Body of pancreas (tissue), 4 donors: ENCODE results near the gene MEAF6. TPM values are rescaled to one million over a fixed set of nuclear protein-coding genes. Genes with fewer than 3 reads are reported as not detected.
A peak's percentile ranks its signal among the peaks of the same experiment; 100 is the strongest.

Source experiments
- ATAC-seq: fragments of 150-250 bp; one replicate; pipeline ENCODE4 v1.9.1; 2016
- DNase-seq, 4 donors: peaks; one replicate each; pipeline ENCODE4 v3.0.0-alpha.2; 2019
- H3K27ac ChIP-seq, 4 donors: fragments of 200-600 bp; sonication (generic); 1 replicate in 3 of 4; 2 replicates in 1 of 4; pipeline versions ENCODE4 v1.5.1 to v1.6.1; 2016 to 2019; ENCODE audit warnings: mild to moderate bottlenecking in 1 of 4, mixed read lengths in 1 of 4, moderate library complexity in 1 of 4
- H3K27me3 ChIP-seq, 2 donors: fragments of 200-600 bp; sonication (generic); one replicate each; pipeline ENCODE4 v1.6.0; 2016; ENCODE audit warnings: mild to moderate bottlenecking in 1 of 2
- H3K36me3 ChIP-seq, 2 donors: fragments of 200-600 bp; sonication (generic); replicated peaks in 1 of 2; 2 replicates each; pipeline ENCODE4 v1.5.1; 2016; ENCODE audit warnings: low read depth in 2 of 2; ENCODE audit not compliant: insufficient read depth in 1 of 2
- H3K4me1 ChIP-seq: fragments of 200-600 bp; sonication (generic); one replicate; pipeline ENCODE4 v1.6.0; 2016
- H3K4me3 ChIP-seq, 2 donors: fragments of 200-600 bp; sonication (generic); 1 replicate in 1 of 2; 2 replicates in 1 of 2; pipeline ENCODE4 v1.5.1; 2016 to 2019
- H3K9me3 ChIP-seq, 3 donors: fragments of 200-600 bp; sonication (generic); 1 replicate in 2 of 3; 2 replicates in 1 of 3; pipeline ENCODE4 v1.5.1; 2016
- CTCF ChIP-seq, 7 experiments: fragments of 450-650 bp in 4 of 7; fragments of 200-600 bp in 3 of 7; sonication (generic) in 3 of 7; IDR thresholded peaks; one replicate each; pipeline ENCODE4 v1.5.1; 2016 to 2019; ENCODE audit warnings: antibody characterized with exemption in 7 of 7
- POLR2A ChIP-seq, 3 donors: fragments of 450-650 bp; IDR thresholded peaks; one replicate each; pipeline ENCODE4 v1.6.1; 2016; ENCODE audit warnings: antibody characterized with exemption in 3 of 3, mild to moderate bottlenecking in 2 of 3
- WGBS, 2 donors: methylation state at CpG; one replicate each; pipeline ENCODE4 v1.1.5; 2017; 5-methylcytosine and 5-hydroxymethylcytosine counted together
- intact Hi-C: fragments of 100-400 bp; cut with DNase I; formaldehyde crosslinking; loops from one replicate; pipeline ENCODE4 v1.15.1; 2023
- total RNA-seq, 2 donors: library from RNA; depleted of rRNA; stranded (reverse); fragments of >200 nt; gene quantifications; one replicate each; pipeline ENCODE4 v1.1.0, GENCODE V29; 2016

MEAF6 gene
- total RNA-seq, 2 donors from 2014 or later: 36.3 to 43.5 TPM

DNA sequence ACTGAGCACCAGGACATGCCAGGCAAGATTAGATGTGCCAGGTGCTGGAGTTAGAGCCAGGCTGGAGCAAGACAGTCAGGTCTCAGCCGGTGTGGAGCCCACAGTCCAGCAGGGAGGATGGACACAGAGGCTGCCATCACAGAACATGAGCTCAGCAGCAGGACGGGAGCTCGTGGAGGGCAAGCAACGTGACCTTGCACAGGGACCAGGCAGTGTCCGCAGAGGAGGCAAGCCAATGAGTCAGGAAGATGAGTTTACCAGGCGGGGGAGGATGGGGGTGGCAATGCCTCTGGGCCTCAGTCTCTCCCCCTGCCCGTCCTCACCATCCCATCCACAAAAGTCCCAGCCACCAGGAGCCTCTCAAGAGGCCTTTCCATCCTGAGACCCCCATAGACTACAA, 60.9 kb downstream of the MEAF6 start:
- DNase-seq (no peak), ATAC-seq (no peak)
- TF ChIP-seq POLR2A (IDR thresholded peaks at IDR 0.05) (no peak), CTCF (IDR thresholded peaks at IDR 0.05) (no peak)
- Histone ChIP-seq H3K9me3 (no peaks in the 10 kb centered on the region), H3K27me3 (peaks cover 0 to under 1% of the 10 kb centered on the region in 2 donors), H3K27ac (no peak overlapping the region), H3K4me3 (no peak overlapping the region), H3K36me3 (no peaks in the 10 kb centered on the region), H3K4me1 (peaks cover 5% of the 10 kb centered on the region)
- WGBS, 2 donors: 72 to 75% methylated on average over 6 to 7 of the region's 7 CpGs
- intact Hi-C loops: loop anchor here (5.0 kb wide), 2 partner anchors 34 to 229 kb away; no protein-coding TSS in a partner anchor

DNA sequence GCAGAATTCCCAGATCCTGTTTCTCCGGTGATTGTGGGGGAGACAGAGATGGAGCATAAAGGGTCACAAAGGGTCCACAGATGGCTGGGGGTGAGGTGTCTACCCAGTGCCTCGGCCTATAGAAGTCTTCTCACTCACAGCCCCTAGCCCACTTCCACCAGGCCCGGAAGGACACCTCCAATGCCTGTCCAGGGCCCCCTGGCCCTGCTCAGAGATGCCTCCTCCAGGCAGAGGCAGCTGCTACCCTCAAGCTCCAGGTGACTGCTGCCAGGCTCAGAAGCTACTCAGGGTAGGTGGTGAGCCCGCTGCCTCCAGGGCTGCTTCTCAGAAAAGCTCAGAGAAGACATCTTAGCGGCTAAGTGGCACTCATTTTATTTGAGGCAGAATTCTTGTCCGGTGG, 62.1 kb downstream of the MEAF6 start:
- intact Hi-C loops: loop anchor here (5.0 kb wide), 2 partner anchors 35 to 230 kb away; no protein-coding TSS in a partner anchor
- H3K4me3 ChIP-seq: no peak overlapping the region
- H3K36me3 ChIP-seq: no peaks in the 10 kb centered on the region
- ATAC-seq: no peak
- WGBS, 2 donors: 76 to 81% methylated on average over 4 to 6 of the region's 6 CpGs
- peak overlapping the region in 1 of 4 donors; percentile 2 for H3K27ac ChIP-seq
- peaks cover 0 to 4% of the 10 kb centered on the region in 2 donors for H3K27me3 ChIP-seq
- no peaks in the 10 kb centered on the region for H3K9me3 ChIP-seq
- TF ChIP-seq POLR2A (IDR thresholded peaks at IDR 0.05) (no peak), CTCF (IDR thresholded peaks at IDR 0.05) (no peak)
- no peak for DNase-seq
- H3K4me1 ChIP-seq: peaks cover 5% of the 10 kb centered on the region

DNA sequence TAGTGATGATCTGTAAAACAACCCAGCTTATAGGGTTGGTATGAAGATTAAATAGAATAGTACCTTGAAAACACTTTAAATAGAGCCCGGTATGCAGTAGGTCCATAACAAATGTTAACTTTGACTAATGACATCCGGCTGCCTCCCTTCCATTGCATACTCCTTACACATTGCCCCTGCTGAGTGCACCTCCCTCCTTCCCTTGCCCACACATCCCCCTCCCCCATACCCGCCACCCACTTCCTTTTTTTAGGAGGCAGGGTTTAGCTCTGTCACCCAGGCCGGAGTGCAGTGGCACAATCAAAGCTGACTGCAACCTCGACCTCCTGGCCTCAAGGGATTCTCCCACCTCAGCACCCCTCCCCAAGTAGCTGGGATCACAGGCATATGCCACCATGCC, 64.6 kb downstream of the MEAF6 start:
- H3K9me3 ChIP-seq: no peaks in the 10 kb centered on the region
- peaks cover 0 to 4% of the 10 kb centered on the region in 2 donors for H3K27me3 ChIP-seq
- 39 to 46% methylated on average over 5 of the region's 5 CpGs for WGBS, 2 donors
- H3K4me1 ChIP-seq: peaks cover under 1% of the 10 kb centered on the region
- DNase-seq (peak in 1 of 4 donors; percentile 21), ATAC-seq (no peak)
- H3K4me3 ChIP-seq: no peak overlapping the region
- TF ChIP-seq POLR2A (IDR thresholded peaks at IDR 0.05) (no peak), CTCF (IDR thresholded peaks at IDR 0.05) (no peak)
- no peak overlapping the region for H3K27ac ChIP-seq
- intact Hi-C loops: loop anchor here (5.0 kb wide), 2 partner anchors 37 to 232 kb away; no protein-coding TSS in a partner anchor
- no peaks in the 10 kb centered on the region for H3K36me3 ChIP-seq

DNA sequence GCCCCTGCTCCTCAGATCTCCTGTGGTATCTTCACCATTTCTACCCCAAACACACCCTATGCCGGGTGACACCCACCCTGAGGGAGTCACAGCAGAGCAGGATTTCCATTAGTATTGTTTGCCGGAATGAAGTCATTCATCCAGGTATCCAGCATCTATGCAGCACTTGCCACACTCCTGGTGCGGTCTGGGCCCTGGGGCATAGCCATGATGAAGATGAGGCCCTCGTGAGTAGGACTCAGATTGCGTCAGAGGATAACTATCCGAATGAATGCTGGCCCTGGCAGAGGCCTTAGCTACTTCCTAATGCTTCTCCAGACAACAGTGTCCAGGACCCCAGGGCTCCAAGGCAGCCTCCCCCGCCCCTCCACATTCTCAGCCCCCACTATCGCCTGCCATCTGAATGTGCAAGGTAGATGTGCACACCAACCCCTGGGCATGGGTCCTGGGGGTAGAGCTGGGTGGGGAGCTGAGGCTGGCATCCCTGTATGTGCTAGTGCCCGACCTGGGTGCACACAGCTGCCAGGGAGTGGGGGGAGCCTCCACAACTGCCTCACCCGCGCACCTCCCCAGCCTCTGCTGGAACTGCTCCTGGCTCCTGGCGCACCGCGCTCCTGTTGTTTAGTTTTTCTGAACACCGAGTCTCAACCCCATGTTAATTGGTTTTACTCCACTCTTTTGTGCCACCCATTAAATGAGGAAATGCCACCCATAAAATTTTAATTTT, 65.7 kb downstream of the MEAF6 start:
- H3K36me3 ChIP-seq: no peaks in the 10 kb centered on the region
- H3K4me3 ChIP-seq: no peak overlapping the region
- intact Hi-C loops: no loop called here
- ATAC-seq (no peak), DNase-seq (no peak)
- 56 to 62% methylated on average over 13 to 15 of the region's 15 CpGs for WGBS, 2 donors
- no peak for TF ChIP-seq POLR2A (IDR thresholded peaks at IDR 0.05)
- no peak for TF ChIP-seq CTCF (IDR thresholded peaks at IDR 0.05)
- H3K4me1 ChIP-seq: no peaks in the 10 kb centered on the region
- H3K27ac ChIP-seq: no peak overlapping the region
- H3K27me3 ChIP-seq: peaks cover 0 to 4% of the 10 kb centered on the region in 2 donors
- no peaks in the 10 kb centered on the region for H3K9me3 ChIP-seq

GRCh38 chr1:37448185-37448584, 66.4 kb downstream of the MEAF6 start:
- Histone ChIP-seq H3K36me3 (no peaks in the 10 kb centered on the region), H3K4me1 (no peaks in the 10 kb centered on the region), H3K4me3 (no peak overlapping the region), H3K9me3 (no peaks in the 10 kb centered on the region), H3K27ac (no peak overlapping the region), H3K27me3 (peaks cover 0 to 4% of the 10 kb centered on the region in 2 donors)
- TF ChIP-seq POLR2A (IDR thresholded peaks at IDR 0.05) (no peak), CTCF (IDR thresholded peaks at IDR 0.05) (no peak)
- DNase-seq (no peak), ATAC-seq (no peak)
- 43 to 45% methylated on average over 2 of the region's 2 CpGs for WGBS, 2 donors
- intact Hi-C loops: no loop called here
